ENCODE measurements around the gene SLC25A52.

DNA sequence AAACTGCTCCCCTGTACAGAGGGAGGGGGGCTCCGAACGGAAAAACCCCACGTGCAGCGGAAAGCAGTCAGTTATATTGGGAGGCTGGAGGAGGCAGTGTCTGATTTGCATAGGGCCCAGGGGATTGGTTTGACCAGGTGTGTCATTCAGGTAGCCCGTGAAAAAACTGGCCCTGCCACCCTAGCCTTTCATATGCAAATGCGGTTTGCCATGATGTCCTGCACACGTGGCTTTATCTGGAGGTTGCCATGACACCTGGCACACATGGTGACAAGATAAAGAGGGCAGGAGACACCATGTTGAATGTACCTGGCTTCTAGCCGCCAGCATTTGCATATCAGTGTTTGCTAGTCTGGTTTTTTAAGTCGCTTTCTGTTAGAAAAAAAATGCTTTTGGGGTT lies 20.5 kb downstream of the SLC25A52 start:
- TF ChIP-seq POLR2A (IDR thresholded peaks at IDR 0.05), result no peak
- TF ChIP-seq, protein P1, sequence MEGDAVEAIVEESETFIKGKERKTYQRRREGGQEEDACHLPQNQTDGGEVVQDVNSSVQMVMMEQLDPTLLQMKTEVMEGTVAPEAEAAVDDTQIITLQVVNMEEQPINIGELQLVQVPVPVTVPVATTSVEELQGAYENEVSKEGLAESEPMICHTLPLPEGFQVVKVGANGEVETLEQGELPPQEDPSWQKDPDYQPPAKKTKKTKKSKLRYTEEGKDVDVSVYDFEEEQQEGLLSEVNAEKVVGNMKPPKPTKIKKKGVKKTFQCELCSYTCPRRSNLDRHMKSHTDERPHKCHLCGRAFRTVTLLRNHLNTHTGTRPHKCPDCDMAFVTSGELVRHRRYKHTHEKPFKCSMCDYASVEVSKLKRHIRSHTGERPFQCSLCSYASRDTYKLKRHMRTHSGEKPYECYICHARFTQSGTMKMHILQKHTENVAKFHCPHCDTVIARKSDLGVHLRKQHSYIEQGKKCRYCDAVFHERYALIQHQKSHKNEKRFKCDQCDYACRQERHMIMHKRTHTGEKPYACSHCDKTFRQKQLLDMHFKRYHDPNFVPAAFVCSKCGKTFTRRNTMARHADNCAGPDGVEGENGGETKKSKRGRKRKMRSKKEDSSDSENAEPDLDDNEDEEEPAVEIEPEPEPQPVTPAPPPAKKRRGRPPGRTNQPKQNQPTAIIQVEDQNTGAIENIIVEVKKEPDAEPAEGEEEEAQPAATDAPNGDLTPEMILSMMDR (IDR thresholded peaks at IDR 0.05), result no peak
